HG03442 (cell line): ENCODE measurements around the gene CASQ2.
A peak's percentile ranks its signal among the peaks of the same experiment; 100 is the strongest.

Source experiments
- ATAC-seq: cut with Tn5 transposase; IDR thresholded peaks from one replicate; pipeline ENCODE4 v1.9.1; 2021; ENCODE audit warnings: mild to moderate bottlenecking, moderate library complexity; ENCODE audit not compliant: unreplicated experiment

CASQ2 gene

GRCh38 chr1:115732316-115732715 lies 36.2 kb downstream of the CASQ2 start:
- no peak for ATAC-seq

GRCh38 chr1:115729756-115730155 lies 38.8 kb downstream of the CASQ2 start:
- peak; percentile 94 for ATAC-seq

- no peak for ATAC-seq
Measured at GRCh38 chr1:115728341-115728740, 40.2 kb downstream of the CASQ2 start.

- no peak for ATAC-seq
Measured at GRCh38 chr1:115727706-115728249, 40.7 kb downstream of the CASQ2 start.

- ATAC-seq, result no peak
Measured at GRCh38 chr1:115726570-115726969, 41.9 kb downstream of the CASQ2 start.

- ATAC-seq, result no peak
Measured at GRCh38 chr1:115726161-115726560, 42.4 kb downstream of the CASQ2 start.

- no peak for ATAC-seq
Measured at GRCh38 chr1:115725600-115725999, 42.9 kb downstream of the CASQ2 start.

GRCh38 chr1:115723756-115724155 lies 44.8 kb downstream of the CASQ2 start:
- no peak for ATAC-seq

- ATAC-seq, result no peak
Measured at GRCh38 chr1:115722221-115722620, 46.3 kb downstream of the CASQ2 start.

GRCh38 chr1:115719285-115719684 lies 49.2 kb downstream of the CASQ2 start:
- no peak for ATAC-seq

- ATAC-seq, result no peak
Measured at GRCh38 chr1:115718011-115718754, 50.3 kb downstream of the CASQ2 start.

GRCh38 chr1:115717541-115717940 lies 51.0 kb downstream of the CASQ2 start:
- no peak for ATAC-seq

- no peak for ATAC-seq
Measured at GRCh38 chr1:115714572-115715141, 53.9 kb downstream of the CASQ2 start.

- no peak for ATAC-seq
Measured at GRCh38 chr1:115713906-115714305, 54.6 kb downstream of the CASQ2 start.

GRCh38 chr1:115712911-115713609 lies 55.5 kb downstream of the CASQ2 start:
- no peak for ATAC-seq

- ATAC-seq, result no peak
Measured at GRCh38 chr1:115710859-115711624, 57.5 kb downstream of the CASQ2 start.

- ATAC-seq, result peak; percentile 60
Measured at GRCh38 chr1:115706587-115707425, 61.7 kb downstream of the CASQ2 start.

GRCh38 chr1:115705963-115706362 lies 62.6 kb downstream of the CASQ2 start:
- ATAC-seq, result no peak

- ATAC-seq, result no peak
Measured at GRCh38 chr1:115705085-115705951, 63.2 kb downstream of the CASQ2 start.
